ENCODE results near the gene C1orf141. TPM values are rescaled to one million over a fixed set of nuclear protein-coding genes. Genes with fewer than 3 reads are reported as not detected.

The C1orf141 gene
- total and polyA plus RNA-seq, 2 of the 8 experiments (the other 6 are each of a cell fraction or from before 2014, with no cell fraction given): not detected

- ChIA-PET POLR2A (ENCODE audit: partially characterized antibody) (no interaction called here), CTCF (ENCODE audit: partially characterized antibody) (interaction anchor here (1.1 kb wide), 1 partner anchor 11 kb away, joined by 5 read pairs; no protein-coding TSS in a partner anchor)
- H3K18ac ChIP-seq (ENCODE audit: extremely low read depth, low read length): no peak overlapping the region
- no peaks in the 10 kb centered on the region for H3K79me1 ChIP-seq (ENCODE audit: low read depth, low read length)
- H3K56ac ChIP-seq (replicated peaks; ENCODE audit: insufficient read length, low read depth, low read length): no peak overlapping the region
- no peak overlapping the region for H2BK20ac ChIP-seq (ENCODE audit: low read length)
- no peak for DNase-seq (ENCODE audit: low read depth in 1 of 2, low spot score in 2 of 2)
- no peak overlapping the region for H3K23ac ChIP-seq (ENCODE audit: insufficient read length)
- H3K9ac ChIP-seq (replicated peaks in 1 of 4; ENCODE audit: extremely low read depth in 1 of 4, low read depth in 3 of 4, low read length in 3 of 4): no peak overlapping the region
- no peaks in the 10 kb centered on the region for H3K79me2 ChIP-seq (ENCODE audit: control insufficient read depth in 1 of 2, insufficient read depth in 2 of 2, low read length in 2 of 2)
- no peaks in the 10 kb centered on the region for H4K20me1 ChIP-seq (replicated peaks in 1 of 2; ENCODE audit: control insufficient read depth in 1 of 2, insufficient read depth in 2 of 2, low read length in 2 of 2)
- no peak overlapping the region for H2BK12ac ChIP-seq (ENCODE audit: low read depth, low read length)
- no peak overlapping the region for H3K4ac ChIP-seq (replicated peaks; ENCODE audit: insufficient read length, low read depth, low read length)
- H3K27me3 ChIP-seq (replicated peaks in 1 of 4; ENCODE audit: control insufficient read depth in 3 of 4, extremely low read depth in 1 of 4, insufficient read depth in 3 of 4, low read length in 3 of 4): no peaks in the 10 kb centered on the region
- no peak overlapping the region for H3K14ac ChIP-seq (ENCODE audit: insufficient read length)
- no peak overlapping the region for H2AFZ ChIP-seq (ENCODE audit: low read length)
- no peak overlapping the region for H2BK120ac ChIP-seq (replicated peaks; ENCODE audit: low read depth, low read length)
- H4K8ac ChIP-seq (ENCODE audit: extremely low read depth, insufficient read depth, low read length): no peak overlapping the region
- no peak overlapping the region for H2BK15ac ChIP-seq (ENCODE audit: low read length)
- no peak overlapping the region for H2AK5ac ChIP-seq (ENCODE audit: low read depth, low read length)
- H4K91ac ChIP-seq (replicated peaks; ENCODE audit: insufficient read length, low read length): no peak overlapping the region
- H3K27ac ChIP-seq (ENCODE audit: low read depth, low read length): no peak overlapping the region
- no peak for TF ChIP-seq ASH2L (IDR thresholded peaks at IDR 0.05; ENCODE audit: low read length)
- no peak overlapping the region for H3K4me2 ChIP-seq (ENCODE audit: insufficient read depth in 1 of 2, low read depth in 2 of 2, low read length in 2 of 2)
- H3K36me3 ChIP-seq (ENCODE audit: control insufficient read depth in 2 of 4, insufficient read depth in 4 of 4, low read length in 3 of 4): no peaks in the 10 kb centered on the region
- H4K5ac ChIP-seq (ENCODE audit: insufficient read length, low read depth, low read length): no peak overlapping the region
- no peak overlapping the region for H3K4me3 ChIP-seq (ENCODE audit: extremely low read depth in 1 of 4, insufficient read depth in 2 of 4, low read depth in 3 of 4, low read length in 4 of 4)
- no peaks in the 10 kb centered on the region for H3K4me1 ChIP-seq (replicated peaks in 1 of 4; ENCODE audit: control insufficient read depth in 3 of 4, insufficient read depth in 4 of 4, low read length in 3 of 4)
- no peaks in the 10 kb centered on the region for H3K9me3 ChIP-seq (ENCODE audit: insufficient read depth in 2 of 2, low read depth in 1 of 2, low read length in 1 of 2)
- H3K23me2 ChIP-seq (ENCODE audit: low read depth, low read length): no peaks in the 10 kb centered on the region
- no peak for FAIRE-seq
- H2BK5ac ChIP-seq (ENCODE audit: low read depth, low read length): no peak overlapping the region
Observed at GRCh38 chr1:67118191-67118590, 16.6 kb downstream of the C1orf141 start.

Measured in H1 (cell line).